B cell (primary cell): ENCODE results near the gene NHS. TPM values are rescaled to one million over a fixed set of nuclear protein-coding genes. Genes with fewer than 3 reads are reported as not detected.

Experiments used
- ATAC-seq: fragments of 200-7000 bp; cut with Tn5 transposase; one replicate; pipeline ENCODE4 v1.10.0; 2021; ENCODE audit warnings: low read depth, mild to moderate bottlenecking, moderate number of reproducible peaks, moderate library complexity
- CTCF ChIA-PET: fragments of 350-600 bp; sonication (Branson Sonifier 250); formaldehyde crosslinking; loops from one replicate; lab custom pipeline; 2021; ENCODE audit warnings: antibody characterized with exemption, inconsistent platforms; lab: Charles Lee
- POLR2A ChIA-PET: fragments of 350-600 bp; sonication (Branson Sonifier 250); formaldehyde crosslinking; loops from one replicate; lab custom pipeline; 2021; ENCODE audit warnings: antibody characterized with exemption; lab: Charles Lee
- DNase-seq: peaks from one replicate; pipeline ENCODE4 v3.0.0; 2013
- H2AFZ ChIP-seq: 2 replicates; pipeline ENCODE4 v1.6.1; 2012; ENCODE audit warnings: mild to moderate bottlenecking, low read depth, low read length; ENCODE audit not compliant: insufficient read depth, poor library complexity, severe bottlenecking
- H3K27ac ChIP-seq, 2 donors: 1 replicate in 1 of 2; 2 replicates in 1 of 2; pipeline ENCODE4 v1.5.1; 2012 to 2013; ENCODE audit warnings: low read length in 2 of 2, mild to moderate bottlenecking in 2 of 2, moderate library complexity in 1 of 2
- H3K27me3 ChIP-seq, 4 experiments: fragments of 200-600 bp in 1 of 4; sonication (generic) in 1 of 4; replicated peaks in 1 of 4; 1 replicate in 2 of 4; 2 replicates in 2 of 4; pipeline versions ENCODE4 v1.6.1 to v1.7.0; 2013 to 2016; ENCODE audit warnings: low read length in 3 of 4, mild to moderate bottlenecking in 2 of 4, mixed read lengths in 1 of 4, moderate library complexity in 1 of 4; ENCODE audit not compliant: insufficient read depth in 4 of 4, control insufficient read depth in 3 of 4; ENCODE audit errors: control extremely low read depth in 1 of 4
- H3K36me3 ChIP-seq, 2 experiments: replicated peaks in 1 of 2; 1 replicate in 1 of 2; 2 replicates in 1 of 2; pipeline versions ENCODE4 v1.6.1 to v1.7.1; 2013; ENCODE audit warnings: low read length in 1 of 2; ENCODE audit not compliant: insufficient read depth in 2 of 2, control insufficient read depth in 1 of 2; ENCODE audit errors: control extremely low read depth in 1 of 2, extremely low read depth in 1 of 2
- H3K4me1 ChIP-seq, 2 donors: fragments of 200-600 bp in 1 of 2; sonication (generic) in 1 of 2; 1 replicate in 1 of 2; 2 replicates in 1 of 2; pipeline versions ENCODE4 v1.5.1 to v1.6.1; 2013 to 2017; ENCODE audit warnings: low read length in 2 of 2; ENCODE audit not compliant: control insufficient read depth in 2 of 2, insufficient read depth in 2 of 2
- H3K4me2 ChIP-seq: replicated peaks from 2 replicates; pipeline ENCODE3; 2012; ENCODE audit warnings: mild to moderate bottlenecking, low read depth, low read length; ENCODE audit not compliant: poor library complexity, severe bottlenecking
- H3K4me3 ChIP-seq, 5 experiments: fragments of 200-600 bp in 1 of 5; sonication (generic) in 1 of 5; 1 replicate in 3 of 5; 2 replicates in 2 of 5; pipeline versions ENCODE4 v1.5.1 to v1.7.0; 2011 to 2016; ENCODE audit warnings: low read length in 4 of 5, mild to moderate bottlenecking in 4 of 5, low read depth in 2 of 5, control low read depth in 1 of 5, moderate library complexity in 1 of 5; ENCODE audit not compliant: insufficient read depth in 1 of 5; ENCODE audit errors: control extremely low read depth in 1 of 5, extremely low read depth in 1 of 5
- H3K79me2 ChIP-seq: fragments of 200-600 bp; sonication (generic); one replicate; pipeline ENCODE4 v1.6.0; 2016; ENCODE audit warnings: low read length; ENCODE audit not compliant: control insufficient read depth, insufficient read depth
- H3K9ac ChIP-seq: fragments of 200-600 bp; sonication (generic); 2 replicates; pipeline ENCODE4 v1.6.1; 2017; ENCODE audit warnings: mild to moderate bottlenecking, low read length, moderate library complexity
- H3K9me3 ChIP-seq, 3 donors: one replicate each; pipeline versions ENCODE4 v1.6.1 to v1.7.1; 2013; ENCODE audit warnings: low read length in 2 of 3; ENCODE audit not compliant: control insufficient read depth in 2 of 3, insufficient read depth in 1 of 3; ENCODE audit errors: control extremely low read depth in 1 of 3
- H4K20me1 ChIP-seq: 2 replicates; pipeline ENCODE4 v1.6.0; 2012; ENCODE audit warnings: mild to moderate bottlenecking, low read length; ENCODE audit not compliant: insufficient read depth, control insufficient read depth, poor library complexity, severe bottlenecking
- H3K27ac Mint-ChIP-seq: one replicate; pipeline ENCODE4 v1.8.0; 2021; ENCODE audit warnings: mixed read lengths
- H3K27me3 Mint-ChIP-seq: one replicate; pipeline ENCODE4 v1.8.0; 2021; ENCODE audit warnings: mixed read lengths
- H3K4me1 Mint-ChIP-seq: one replicate; pipeline ENCODE4 v1.8.0; 2021; ENCODE audit warnings: mixed read lengths
- H3K4me3 Mint-ChIP-seq: one replicate; pipeline ENCODE4 v1.8.0; 2021; ENCODE audit warnings: mixed read lengths
- H3K9me3 Mint-ChIP-seq: one replicate; pipeline ENCODE4 v1.8.0; 2022; ENCODE audit warnings: mixed read lengths; ENCODE audit not compliant: insufficient read depth
- EZH2 ChIP-seq: IDR thresholded peaks from 2 replicates; pipeline ENCODE4 v1.6.1; 2012; ENCODE audit warnings: borderline replicate concordance, low read depth, mild to moderate bottlenecking, moderate library complexity, low read length; ENCODE audit not compliant: insufficient read depth, poor library complexity, severe bottlenecking
- WGBS: methylation state at CpG from one replicate; pipeline ENCODE4 v1.1.5; 2013; ENCODE audit warnings: missing lambda C conversion rate; ENCODE audit not compliant: insufficient coverage; 5-methylcytosine and 5-hydroxymethylcytosine counted together
- intact Hi-C: fragments of 100-400 bp; cut with micrococcal nuclease; formaldehyde crosslinking; loops from one replicate; pipeline ENCODE4 v1.10.0; 2022
- polyA plus RNA-seq: library from polyadenylated mRNA; depleted of rRNA; stranded (reverse); fragments of >200 nt; gene quantifications from 2 replicates; pipeline ENCODE4 v1.2.3, GENCODE V29; 2012
- total RNA-seq, 2 donors: library from RNA; stranded (reverse); fragments of 120-200 nt in 1 of 2; gene quantifications; 1 replicate in 1 of 2; 2 replicates in 1 of 2; pipeline versions ENCODE4 v1.2.3 to v1.2.4, GENCODE V29; 2013 to 2022
- TF ChIP-seq, protein P1 (sequence below): fragments of 200-600 bp; IDR thresholded peaks from one replicate; pipeline ENCODE4 v1.8.0; 2022; ENCODE audit warnings: antibody characterized with exemption, mild to moderate bottlenecking

The NHS gene
- total and polyA plus RNA-seq, 2 donors (not counting 1 experiment from before 2014, with no cell fraction given) = not detected

DNA sequence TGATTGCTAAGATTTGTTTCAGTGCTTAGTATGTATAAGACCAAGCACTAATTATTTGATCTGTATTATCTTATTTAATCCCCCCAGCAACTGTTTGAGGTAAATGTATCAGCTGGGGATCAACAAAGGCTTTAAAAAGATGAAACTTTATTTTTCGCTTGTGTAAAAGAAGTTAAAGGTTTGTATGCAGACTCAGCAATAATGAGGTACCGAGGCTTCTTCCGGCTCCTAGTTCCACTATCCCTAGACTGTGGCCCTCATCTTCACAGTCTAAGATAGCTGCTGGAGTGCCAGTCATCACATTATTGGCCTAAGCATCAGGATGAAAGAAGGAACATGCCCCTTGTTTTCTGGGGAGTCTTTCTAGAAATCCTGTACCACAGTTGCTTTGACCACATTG, 256.6 kb downstream of the NHS start:
- Histone ChIP-seq H3K4me2 (no peak overlapping the region), H3K9me3 (no peaks in the 10 kb centered on the region), H3K4me3 (no peak overlapping the region), H3K36me3 (no peaks in the 10 kb centered on the region), H3K9ac (no peak overlapping the region), H4K20me1 (no peaks in the 10 kb centered on the region), H3K79me2 (no peaks in the 10 kb centered on the region), H3K27me3 (no peaks in the 10 kb centered on the region), H3K4me1 (no peaks in the 10 kb centered on the region), H2AFZ (no peak overlapping the region), H3K27ac (no peak overlapping the region)
- intact Hi-C loops = no loop called here
- H3K27ac Mint-ChIP-seq = no peak overlapping the region
- CTCF ChIA-PET = no interaction called here
- no peak overlapping the region for H3K4me3 Mint-ChIP-seq
- ATAC-seq (no peak), DNase-seq (no peak)
- WGBS = no CpG with 5 or more reads among the region's 3 CpGs
- no peaks in the 10 kb centered on the region for H3K27me3 Mint-ChIP-seq
- POLR2A ChIA-PET = no interaction called here
- H3K9me3 Mint-ChIP-seq = no peaks in the 10 kb centered on the region
- TF ChIP-seq, protein P1, sequence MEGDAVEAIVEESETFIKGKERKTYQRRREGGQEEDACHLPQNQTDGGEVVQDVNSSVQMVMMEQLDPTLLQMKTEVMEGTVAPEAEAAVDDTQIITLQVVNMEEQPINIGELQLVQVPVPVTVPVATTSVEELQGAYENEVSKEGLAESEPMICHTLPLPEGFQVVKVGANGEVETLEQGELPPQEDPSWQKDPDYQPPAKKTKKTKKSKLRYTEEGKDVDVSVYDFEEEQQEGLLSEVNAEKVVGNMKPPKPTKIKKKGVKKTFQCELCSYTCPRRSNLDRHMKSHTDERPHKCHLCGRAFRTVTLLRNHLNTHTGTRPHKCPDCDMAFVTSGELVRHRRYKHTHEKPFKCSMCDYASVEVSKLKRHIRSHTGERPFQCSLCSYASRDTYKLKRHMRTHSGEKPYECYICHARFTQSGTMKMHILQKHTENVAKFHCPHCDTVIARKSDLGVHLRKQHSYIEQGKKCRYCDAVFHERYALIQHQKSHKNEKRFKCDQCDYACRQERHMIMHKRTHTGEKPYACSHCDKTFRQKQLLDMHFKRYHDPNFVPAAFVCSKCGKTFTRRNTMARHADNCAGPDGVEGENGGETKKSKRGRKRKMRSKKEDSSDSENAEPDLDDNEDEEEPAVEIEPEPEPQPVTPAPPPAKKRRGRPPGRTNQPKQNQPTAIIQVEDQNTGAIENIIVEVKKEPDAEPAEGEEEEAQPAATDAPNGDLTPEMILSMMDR = no peak
- no peak for TF ChIP-seq EZH2
- no peaks in the 10 kb centered on the region for H3K4me1 Mint-ChIP-seq

GRCh38 chrX:17632942-17633341, 257.9 kb downstream of the NHS start:
- Histone ChIP-seq H3K4me2 (no peak overlapping the region), H2AFZ (no peak overlapping the region), H3K4me1 (no peaks in the 10 kb centered on the region), H3K4me3 (no peak overlapping the region), H3K9ac (no peak overlapping the region), H4K20me1 (no peaks in the 10 kb centered on the region), H3K36me3 (no peaks in the 10 kb centered on the region), H3K27me3 (no peaks in the 10 kb centered on the region), H3K79me2 (no peaks in the 10 kb centered on the region), H3K9me3 (no peaks in the 10 kb centered on the region), H3K27ac (no peak overlapping the region)
- no peak for TF ChIP-seq EZH2
- TF ChIP-seq, protein P1 = no peak
- WGBS = no CpG with 5 or more reads among the region's 3 CpGs
- Mint-ChIP-seq H3K4me1 (no peaks in the 10 kb centered on the region), H3K27me3 (no peaks in the 10 kb centered on the region), H3K4me3 (no peak overlapping the region), H3K27ac (no peak overlapping the region), H3K9me3 (no peaks in the 10 kb centered on the region)
- intact Hi-C loops = no loop called here
- no peak for ATAC-seq
- CTCF ChIA-PET = no interaction called here
- DNase-seq = no peak
- POLR2A ChIA-PET = no interaction called here
